Stimulated activated naive CD8-positive, alpha-beta T cell treated with anti-CD3 and anti-CD28 coated beads, Interleukin-15, Interleukin-2, amounts not matched to agents 100 U/mL and 50 U/mL, for 24 hours (primary cell): ENCODE measurements around the gene RNF152.

Experiments
- ATAC-seq: fragments of 150-1000 bp; cut with Tn5 transposase; one replicate; pipeline ENCODE4 v1.10.0; 2021
- DNase-seq: peaks from one replicate; pipeline ENCODE4 v3.0.0; 2021

The RNF152 gene, protein sequence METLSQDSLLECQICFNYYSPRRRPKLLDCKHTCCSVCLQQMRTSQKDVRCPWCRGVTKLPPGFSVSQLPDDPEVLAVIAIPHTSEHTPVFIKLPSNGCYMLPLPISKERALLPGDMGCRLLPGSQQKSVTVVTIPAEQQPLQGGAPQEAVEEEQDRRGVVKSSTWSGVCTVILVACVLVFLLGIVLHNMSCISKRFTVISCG

DNA sequence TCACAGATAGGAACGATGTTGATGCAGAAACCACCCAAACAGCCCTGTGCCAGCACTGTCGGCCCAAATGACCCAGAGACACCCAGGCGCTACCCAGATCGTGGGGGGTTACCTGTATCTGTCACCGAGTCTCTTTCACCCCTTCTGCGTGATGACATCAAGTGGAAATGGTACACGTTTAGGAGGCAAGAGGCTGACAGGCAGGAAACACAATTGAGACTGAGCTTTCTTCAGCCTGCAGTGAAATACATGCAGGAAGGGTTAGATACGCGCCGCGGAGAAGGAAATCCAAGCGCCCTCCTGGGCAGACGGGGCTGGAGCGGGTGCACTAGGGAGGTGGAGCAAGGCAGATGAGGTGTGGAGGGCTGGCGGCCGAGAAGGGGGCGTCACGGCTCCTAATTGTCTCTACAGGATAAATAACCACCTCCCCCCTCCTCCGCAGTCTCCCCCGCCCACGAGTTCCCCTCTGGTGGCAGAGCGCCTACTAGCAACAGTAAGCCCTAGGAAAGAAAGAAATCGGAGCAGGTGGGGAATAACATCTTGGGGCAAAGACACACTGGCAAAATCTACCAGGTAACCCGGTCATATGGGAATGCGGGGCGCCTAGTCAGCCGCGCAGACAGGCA lies at the start of gene RNF152:
RNF152 (minus strand) TSS at position 325 of the 626 bp plus-strand sequence. CDS start 76,544 bp downstream, outside the sequence.
- ATAC-seq (no peak), DNase-seq (peak; percentile 16)

DNA sequence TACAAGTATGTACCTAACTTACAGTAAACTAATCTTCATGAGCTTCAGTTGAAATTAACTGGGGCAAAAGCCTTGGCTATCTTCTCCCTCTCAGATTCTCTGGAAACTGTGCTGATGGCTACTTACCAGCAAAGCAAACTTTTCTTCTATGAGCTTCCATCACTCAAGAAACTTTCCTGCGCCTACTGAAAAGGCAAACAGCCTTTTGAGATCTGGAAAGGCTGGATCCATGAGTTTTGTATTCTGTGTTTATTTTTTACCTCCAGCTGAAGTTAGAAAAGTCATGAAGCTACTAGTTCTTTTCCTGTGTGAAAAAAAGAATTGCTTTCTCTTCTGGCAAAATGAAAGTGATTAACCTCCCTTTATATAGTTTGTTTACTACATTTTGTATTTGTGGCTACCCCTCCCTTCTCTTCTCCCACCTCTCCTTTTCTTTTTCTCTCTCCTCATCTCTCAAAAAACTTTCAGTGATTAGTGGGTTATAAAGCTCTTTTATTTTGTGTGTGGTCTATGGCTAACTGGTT lies 49.2 kb upstream of the RNF152 start:
- ATAC-seq (no peak), DNase-seq (no peak)

DNA sequence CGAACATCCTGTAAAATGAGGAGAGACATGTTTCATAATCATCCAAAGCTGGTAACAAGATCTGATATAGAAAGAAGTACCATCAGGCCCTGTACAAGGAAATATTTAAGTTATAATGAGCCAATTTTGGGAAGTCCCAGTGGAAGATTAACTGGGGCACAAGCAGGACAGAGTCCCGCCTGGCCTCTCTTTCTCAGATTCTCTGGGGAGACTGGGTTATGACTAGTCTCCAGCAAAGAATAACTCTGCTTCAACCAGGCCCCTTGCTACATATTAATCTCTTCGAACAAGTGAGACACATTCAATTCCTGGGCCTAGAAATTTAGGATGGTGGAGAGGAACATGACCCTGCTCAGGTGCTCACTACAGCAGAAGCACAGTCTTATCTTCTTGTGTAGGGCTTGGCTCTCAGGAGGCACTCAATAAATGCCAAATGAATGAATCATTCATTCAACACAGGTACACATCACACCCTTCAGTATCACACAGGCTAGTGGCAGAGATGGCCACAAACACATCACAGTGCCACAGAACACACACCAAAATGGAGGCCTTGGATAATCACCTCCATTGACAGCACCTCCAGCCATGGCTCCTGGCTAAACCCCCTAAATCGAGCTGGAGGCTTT lies 46.4 kb upstream of the RNF152 start:
- ATAC-seq = no peak
- no peak for DNase-seq

DNA sequence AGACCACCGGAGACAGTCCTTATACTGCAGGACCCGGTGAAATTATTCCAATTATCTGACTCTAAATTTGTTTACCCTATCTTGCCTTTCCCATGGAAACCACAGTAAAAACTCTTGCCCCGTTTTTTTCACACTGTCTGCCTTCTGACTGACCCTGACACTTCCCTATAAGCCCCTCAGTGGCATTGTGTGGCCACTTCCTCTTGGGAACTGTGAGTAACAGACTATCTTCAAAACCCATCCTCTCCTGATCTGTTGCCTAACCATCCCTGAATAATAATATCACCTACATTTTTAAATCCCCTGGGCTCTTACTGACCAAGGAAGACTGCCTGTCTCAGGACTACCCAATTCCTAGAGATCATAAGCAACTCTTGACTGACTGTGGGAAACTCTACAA lies 42.6 kb upstream of the RNF152 start:
- DNase-seq = no peak
- ATAC-seq = no peak

DNA sequence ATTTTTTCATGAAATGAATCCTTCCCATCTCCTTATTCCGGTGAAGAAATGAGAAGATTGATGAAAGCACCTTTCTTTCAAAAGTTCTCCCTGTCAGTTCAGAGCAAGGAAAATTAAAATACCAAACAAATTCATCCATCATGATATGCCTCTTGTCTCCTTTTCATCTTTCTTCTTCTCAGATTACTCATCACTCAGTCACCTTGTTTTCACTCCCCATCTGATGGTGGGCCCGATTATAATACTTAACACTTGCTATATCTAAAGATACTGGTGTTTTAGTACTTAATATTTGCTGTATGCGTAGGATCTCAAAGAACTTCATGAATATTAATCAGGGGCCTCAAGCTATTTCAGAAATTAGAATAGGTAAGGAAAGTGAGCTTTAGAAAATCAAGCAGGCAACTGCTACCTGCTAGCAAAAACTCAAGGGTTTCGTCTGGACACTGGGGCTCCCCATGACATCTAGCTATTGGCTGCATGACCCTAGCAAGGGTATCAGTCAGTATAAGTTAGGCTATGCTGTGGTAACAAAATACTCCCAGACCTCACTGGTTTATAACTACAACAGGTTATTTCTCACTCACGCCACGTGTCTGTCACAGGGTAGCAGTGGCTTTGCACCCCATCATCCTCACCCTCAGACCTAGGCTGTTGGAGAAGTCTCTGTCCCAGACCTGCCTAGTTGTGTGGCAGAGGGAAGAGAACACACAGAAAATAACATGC lies 39.0 kb upstream of the RNF152 start:
- no peak for DNase-seq
- no peak for ATAC-seq

DNA sequence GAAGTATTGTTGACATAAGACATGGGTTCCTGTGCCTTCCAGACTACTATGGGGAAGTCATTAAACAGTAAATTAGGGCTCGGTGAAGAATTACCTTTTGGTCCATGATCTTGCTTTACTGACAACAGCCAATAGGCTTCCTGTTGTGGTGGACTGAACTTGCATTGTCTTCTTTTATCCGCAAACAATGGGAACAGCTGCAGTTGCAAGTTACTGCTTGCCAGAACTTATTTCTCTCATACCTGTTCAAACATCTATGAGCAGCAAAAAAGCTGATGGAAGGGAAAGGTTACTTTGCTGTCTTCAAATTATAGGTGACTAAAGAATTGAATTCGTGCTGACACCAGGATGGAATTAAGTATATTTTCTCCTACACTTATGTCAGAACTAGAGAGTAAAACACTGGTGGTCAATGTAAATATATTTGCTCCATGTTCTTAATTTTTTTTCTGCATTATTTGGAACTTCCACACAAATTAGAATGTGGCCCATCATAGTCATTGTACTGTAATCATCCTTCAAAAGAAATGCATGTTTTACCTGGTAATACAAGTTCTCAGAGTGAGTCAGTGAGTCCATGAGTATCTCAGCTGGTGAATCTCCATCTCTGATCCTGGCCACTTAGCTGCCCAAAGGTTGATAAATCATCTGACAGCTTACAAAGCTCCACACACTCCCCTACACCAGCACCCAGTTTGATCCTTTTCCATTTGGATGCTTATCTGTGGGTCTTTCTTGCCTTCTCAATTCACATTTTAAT lies 37.3 kb upstream of the RNF152 start:
- no peak for ATAC-seq
- DNase-seq = no peak

DNA sequence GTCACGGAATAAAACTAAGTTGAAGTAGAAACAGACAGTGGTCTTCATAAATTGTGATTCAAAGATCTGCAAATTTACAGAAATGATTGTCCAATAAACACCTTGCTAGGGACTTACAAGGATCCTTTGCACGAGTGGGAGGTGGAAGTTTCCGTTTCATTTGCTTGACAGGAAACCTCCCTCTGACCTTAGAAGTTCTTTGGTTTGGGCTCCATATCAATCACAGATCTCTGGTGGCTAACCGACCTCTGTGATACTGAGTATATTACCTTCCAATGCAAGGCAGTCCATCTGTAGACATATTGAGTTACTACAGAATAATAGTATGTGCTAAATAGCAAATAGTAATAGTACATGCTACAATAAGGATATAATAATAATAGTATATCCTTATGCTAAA lies 33.7 kb upstream of the RNF152 start:
- ATAC-seq (peak; percentile 86), DNase-seq (peak; percentile 56)

DNA sequence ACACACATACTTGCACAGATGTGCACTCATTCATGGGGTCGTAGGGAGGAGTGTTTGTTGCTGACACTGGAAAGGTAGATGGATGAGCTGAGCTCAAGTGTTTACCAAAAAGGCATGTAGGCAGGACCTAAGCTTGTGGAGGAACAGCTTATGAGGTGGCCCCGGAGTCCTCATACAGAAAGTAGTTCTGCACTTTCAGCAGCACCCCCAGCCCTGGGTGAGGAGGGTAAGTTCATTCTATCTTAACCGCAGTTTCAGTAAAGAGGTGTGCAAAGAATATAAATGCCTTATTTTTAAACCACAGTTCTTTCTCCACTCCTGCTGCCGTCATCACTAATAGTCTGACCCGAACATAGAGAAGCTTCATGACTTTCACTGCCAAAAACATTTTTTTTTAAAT lies 31.7 kb upstream of the RNF152 start:
- ATAC-seq = peak; percentile 38
- no peak for DNase-seq

DNA sequence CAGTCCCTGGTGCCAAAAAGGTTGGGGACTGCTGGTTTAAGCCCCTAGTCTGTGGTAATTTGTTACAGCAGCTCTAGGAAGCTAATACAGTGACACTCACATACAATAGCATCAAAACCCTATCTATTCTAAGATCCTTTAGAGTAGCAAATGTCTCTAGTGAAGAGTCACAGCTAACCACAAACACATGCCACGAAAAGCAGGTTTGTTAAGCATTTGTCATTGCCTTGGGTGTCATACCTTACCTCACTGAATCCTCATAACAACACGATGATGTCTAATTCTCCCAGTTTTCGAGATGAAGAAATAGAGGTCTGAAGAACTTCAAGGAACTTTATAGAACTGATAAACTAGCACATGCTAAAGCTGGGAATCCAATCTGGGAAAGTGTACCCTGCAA lies 29.6 kb upstream of the RNF152 start:
- peak; percentile 37 for ATAC-seq
- DNase-seq = no peak

DNA sequence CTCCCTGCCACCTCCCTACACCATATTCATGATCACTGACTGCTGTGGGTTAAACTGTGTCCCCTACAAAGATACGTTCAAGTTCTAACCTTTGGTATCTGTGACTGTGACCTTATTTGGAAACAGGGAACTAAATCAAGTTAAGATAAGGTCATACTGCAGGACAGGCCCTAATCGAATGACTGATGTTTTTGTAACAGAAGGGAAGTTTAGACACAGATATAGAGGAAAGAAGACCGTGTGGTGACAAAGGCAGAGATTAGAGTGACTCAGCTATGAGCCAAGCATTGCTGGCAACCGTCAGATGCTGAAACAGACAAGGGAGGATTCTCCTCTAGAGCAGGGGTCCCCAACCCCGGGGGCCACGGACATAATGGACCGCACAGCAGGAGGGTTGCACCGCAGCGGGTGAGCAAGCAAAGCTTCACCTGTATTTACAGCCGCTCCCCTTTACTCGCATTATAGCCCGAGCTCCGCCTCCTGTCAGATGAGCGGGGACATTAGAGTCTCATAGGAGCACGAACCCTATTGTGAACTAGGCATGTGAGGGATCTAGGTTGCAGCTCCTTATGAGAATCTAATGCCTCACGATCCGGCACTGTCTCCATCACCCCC lies 28.9 kb upstream of the RNF152 start:
- ATAC-seq = peak; percentile 3

DNA sequence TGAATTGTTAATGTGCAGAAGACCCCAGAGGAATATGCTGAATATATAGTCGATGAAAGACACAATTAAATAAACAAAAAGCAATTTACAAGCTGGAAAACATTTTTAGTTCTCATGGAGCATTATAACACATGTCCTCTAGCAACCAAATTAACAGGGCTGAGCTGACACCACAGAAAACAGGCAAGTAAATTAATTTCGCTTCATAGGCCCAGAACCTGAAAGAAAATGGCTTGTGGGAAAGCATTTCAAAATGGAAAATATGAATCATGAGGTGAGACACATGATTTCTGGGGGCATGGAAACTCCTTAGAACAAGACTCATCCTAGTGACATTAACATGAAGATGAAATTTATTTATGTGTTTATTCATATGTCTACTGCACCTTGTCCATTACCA lies 25.0 kb upstream of the RNF152 start:
- ATAC-seq (peak; percentile 61), DNase-seq (no peak)

More for the DNA sequence above, 28.9 kb upstream of the RNF152 start:
- no peak for DNase-seq

DNA sequence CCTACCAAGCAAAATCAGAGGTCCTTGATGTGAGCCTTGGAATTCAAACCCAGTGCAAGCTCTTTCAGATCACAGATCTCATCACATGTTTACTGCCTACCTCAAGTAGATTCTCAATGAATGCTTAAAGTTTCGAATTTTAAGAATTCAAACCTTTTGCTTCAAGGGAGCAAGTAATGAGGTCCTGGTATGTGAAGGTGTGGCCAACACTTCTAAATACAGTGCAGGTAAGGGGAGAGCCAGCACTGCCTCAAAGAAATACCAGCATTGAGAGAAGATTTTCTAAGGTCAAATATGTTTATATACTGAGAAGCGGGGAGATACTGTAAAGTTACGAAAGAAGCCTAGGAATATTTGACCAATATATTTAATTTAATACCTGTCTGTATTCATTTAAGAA lies 19.7 kb upstream of the RNF152 start:
- ATAC-seq (no peak), DNase-seq (no peak)

DNA sequence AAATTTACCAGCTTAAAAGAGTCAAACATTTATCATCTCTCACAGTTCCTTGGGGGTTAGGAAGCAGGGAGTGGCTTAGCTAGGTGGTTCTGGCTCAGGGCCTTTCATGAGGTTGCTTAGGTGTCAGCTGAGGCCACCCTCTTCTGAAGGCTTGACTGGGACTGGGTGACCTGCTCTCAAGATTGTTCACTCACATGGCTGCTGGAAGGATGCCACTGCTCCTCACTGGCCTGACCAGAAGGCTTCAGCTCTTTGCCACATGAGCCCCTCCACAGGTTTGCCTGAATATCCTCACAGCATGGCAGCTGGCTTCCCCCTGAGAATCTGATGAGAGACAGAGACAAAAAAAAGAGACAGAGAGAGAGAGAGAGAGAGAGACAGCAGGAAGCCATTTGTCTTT lies 17.3 kb upstream of the RNF152 start:
- no peak for DNase-seq
- no peak for ATAC-seq

DNA sequence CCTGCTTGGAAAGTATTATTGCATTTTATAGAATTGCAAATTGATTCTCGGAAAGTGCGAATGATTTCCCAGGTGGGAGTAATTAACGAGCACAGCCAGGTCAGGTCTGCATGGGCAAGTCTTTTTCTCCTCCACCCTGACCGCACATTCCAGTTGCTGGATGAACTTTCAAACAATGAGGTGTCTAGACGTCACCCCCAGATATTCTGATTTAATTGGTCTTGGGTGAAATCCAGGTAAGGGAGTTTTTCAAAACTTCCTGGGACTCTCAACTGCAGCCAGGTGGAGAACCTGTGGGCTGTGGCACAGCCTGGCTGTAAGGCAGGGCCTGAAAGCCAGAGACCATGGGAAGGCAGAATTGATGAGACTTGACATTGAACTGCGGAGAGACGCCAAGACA lies 15.9 kb upstream of the RNF152 start:
- DNase-seq (no peak), ATAC-seq (no peak)

DNA sequence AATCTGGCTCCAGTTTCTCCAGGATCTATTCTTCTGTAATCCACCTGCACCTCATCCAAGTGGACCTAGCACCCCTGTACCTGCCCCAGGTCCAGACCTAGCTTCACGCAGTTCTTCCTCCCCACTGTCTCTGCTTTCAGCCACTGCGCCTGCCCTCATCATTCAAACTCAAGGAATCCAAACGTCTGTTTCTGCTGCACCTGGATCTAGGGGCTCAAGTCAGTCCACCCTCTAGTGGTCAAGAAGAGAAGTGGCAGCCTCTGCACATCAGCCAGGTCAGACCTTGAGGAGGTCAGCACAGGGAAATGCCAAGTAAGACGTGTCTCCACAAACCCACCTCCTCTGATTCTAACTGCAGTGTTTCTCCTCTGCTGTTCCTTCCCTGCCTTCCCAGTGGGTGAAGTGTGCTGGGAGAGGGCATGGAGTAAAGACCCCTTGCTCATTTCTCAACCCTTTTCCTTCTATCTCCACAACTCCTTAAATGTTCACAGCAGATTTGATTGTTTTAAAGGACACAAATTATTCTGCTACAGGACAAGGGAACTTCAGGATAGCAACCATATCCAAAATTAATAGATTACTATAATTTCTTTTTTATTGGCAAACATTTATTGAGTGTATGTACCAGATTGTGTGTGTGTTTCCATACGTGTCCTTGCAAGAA lies 8.6 kb upstream of the RNF152 start:
- peak; percentile 35 for DNase-seq

DNA sequence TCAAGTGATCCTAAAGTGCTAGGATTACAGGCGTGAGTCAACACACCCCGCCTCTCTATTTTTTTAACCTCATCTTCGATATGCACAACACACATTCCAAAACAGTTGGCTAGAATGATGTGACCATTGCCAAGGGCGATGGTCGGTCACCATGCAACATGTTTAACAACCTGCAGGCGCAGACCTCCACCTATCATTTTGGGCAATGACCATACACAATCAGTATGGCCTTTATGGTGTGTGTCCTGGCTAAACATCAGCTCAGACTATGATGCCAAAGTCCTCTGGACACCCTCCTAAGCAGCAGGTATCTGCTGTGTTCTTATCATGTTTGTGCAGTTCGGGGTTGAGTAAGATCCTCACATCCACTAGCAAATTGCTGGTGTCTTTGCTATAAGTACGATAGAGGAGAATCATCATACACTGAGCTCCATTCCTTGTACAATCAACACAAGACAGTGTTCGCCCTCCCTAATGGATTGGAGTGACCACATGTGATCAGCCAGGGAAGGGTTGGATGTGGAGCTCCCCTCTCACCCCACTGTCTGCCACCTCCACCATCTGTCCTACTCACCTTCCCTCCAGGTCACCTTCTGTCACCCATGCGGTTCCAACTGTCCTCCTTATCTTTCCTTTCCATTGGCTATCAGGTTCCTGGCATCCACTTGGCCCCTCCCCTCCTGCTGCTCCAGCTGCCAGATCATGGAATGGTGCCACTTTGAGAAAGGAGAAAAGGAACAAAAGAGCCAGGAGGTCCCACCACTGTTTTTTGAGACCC lies 7.9 kb upstream of the RNF152 start:
- no peak for DNase-seq

More for the DNA sequence above, 8.6 kb upstream of the RNF152 start:
- ATAC-seq = peak; percentile 86

DNA sequence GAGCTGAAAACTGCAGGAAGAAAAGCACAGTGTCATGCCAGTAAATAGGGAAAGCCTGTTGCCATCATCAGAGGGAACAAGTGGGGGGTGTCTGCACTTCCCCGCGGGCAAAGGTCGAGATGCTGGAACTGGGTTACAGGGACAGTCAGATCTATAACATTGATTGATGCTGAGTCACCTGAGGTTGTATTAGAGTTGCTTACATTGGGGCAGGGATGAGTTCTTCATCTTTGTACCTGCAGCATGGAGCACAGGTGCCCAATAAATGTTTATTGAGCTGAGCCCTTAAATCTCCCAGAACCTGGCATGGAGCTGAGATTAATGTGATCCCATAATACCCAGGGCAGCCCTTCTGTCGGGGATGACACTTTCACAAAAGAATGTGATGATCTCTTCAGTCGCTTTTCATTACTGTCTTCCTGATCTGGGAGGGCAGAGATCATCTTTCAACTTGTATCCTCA lies 5.9 kb upstream of the RNF152 start:
- no peak for DNase-seq

More for the DNA sequence above, 7.9 kb upstream of the RNF152 start:
- no peak for ATAC-seq

DNA sequence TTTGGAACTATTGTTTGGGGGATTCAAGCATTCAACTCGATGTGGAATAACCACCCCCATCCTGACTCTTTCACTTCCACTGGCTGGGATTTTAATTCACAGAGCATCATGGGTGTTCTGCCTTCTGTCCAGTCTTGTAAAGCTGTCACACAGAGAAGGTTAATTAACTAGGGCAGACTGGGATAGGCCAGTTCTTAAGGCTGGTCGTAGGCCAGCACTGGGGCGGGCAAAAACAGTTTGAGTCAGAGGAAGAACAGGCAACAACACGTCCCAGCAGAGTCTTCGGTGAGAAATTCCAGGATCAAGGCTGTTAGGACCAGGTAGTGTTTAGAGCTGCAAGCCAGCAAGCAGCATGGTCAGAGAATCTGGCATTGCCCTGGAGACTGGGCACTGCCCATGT lies 4.0 kb upstream of the RNF152 start:
- DNase-seq = no peak
- ATAC-seq = no peak

More for the DNA sequence above, 5.9 kb upstream of the RNF152 start:
- ATAC-seq = no peak

DNA sequence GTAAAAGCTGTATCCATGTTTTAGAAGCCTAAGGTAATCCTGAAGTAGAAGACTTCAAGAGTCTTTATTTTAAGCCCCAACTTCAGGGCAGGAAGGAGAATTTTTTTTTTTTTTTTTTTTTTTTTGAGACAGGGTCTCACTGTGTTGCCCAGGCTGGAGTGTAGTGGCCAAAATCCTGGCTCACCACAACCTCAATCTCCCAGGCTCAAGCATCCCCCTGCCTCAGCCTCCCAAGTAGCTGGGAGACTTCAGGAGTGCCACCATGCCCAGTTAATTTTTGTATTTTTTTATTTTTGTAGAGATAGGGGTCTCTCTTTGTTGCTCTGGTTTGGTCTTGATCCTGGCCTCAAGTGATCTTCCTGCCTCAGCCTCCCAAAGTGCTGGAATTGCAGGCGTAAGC lies 3.3 kb upstream of the RNF152 start:
- no peak for ATAC-seq
- no peak for DNase-seq
